T-helper 2 cell (primary cell): ENCODE results near the gene CROCC2.

Experiments used
- DNase-seq, 5 experiments: peaks; one replicate each; pipeline versions ENCODE4 v3.0.0 to v3.0.0-alpha.2; 2012 to 2022

CROCC2 gene

GRCh38 chr2:241018051-241018891 is 112.1 kb downstream of the CROCC2 start:
- no peak for DNase-seq

DNA sequence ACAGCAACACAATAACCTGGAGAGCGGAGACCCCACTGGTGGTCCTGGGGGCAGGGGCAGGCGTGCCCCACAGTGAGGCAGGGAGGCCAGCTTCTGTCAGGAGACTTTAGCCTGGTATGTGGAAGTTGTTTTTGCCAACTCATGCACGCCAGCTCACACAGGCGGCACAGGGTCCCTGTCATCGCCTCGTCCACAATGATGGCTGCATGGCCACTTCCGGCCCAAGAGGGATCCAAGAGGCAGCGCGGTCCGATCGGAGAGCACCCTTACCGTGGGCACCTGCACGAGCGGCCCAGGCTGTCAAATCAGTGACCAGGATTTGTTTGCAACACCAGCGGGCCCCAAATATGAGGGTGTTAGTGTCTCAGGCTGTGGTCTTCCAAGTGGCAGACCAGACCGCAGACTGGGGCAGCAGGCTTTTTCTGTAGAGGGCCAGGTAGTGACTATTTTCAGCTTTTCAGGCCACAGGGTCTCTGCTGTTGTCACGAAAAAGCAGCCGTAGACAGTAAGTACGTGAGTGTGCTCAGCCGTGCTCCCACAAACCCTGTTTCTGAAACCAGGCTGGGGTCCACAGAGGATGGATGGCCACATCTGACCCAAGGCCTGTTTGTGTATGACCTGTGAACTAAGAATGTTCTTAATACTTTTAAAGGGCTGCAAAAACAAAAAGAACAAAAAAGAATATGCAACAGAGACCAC is 113.5 kb downstream of the CROCC2 start:
- no peak for DNase-seq

DNA sequence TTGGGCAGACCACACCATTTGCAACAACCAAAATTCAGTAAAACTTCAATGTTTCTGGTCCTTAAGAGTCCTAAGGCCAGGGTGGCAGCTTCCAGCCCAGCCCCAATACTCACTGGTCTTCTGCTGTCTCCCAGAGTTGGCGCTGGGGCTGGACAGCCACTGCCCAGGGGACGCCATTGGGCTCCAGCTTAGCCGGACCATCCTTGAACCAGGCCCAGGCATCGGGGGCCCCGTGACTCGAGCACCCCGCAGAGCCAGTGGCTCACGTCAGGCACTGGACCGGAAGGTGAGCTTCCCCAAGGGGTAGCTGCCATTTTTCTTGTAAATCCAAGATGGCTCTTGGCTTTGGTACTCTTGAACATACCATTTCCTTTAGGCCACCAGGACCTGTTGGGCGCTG is 114.1 kb downstream of the CROCC2 start:
- no peak for DNase-seq

GRCh38 chr2:241020629-241021190 is 114.6 kb downstream of the CROCC2 start:
- DNase-seq = no peak

DNA sequence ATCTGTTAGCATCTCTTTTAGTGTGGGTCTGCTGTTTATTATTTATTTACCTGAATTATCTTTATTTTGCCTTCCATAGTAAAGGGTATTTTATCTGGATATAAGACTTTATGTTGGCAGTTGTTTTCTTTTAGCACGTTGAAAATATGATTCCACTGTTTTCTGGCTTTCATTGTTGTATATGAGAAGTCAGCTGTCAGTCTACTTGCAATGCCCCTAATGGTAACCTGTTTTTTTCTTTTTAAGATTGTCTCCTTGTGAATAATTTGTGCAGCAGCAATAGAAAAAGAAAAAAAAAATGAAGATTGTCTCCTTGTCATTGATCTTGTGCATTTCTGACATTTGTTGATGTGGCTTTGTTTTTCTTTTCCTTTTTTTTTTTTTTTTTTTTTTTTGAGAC is 119.5 kb downstream of the CROCC2 start:
- no peak for DNase-seq

GRCh38 chr2:241029599-241030332 is 123.6 kb downstream of the CROCC2 start:
- DNase-seq = no peak

- no peak for DNase-seq
Measured at GRCh38 chr2:241030333-241030680, 124.2 kb downstream of the CROCC2 start.

DNA sequence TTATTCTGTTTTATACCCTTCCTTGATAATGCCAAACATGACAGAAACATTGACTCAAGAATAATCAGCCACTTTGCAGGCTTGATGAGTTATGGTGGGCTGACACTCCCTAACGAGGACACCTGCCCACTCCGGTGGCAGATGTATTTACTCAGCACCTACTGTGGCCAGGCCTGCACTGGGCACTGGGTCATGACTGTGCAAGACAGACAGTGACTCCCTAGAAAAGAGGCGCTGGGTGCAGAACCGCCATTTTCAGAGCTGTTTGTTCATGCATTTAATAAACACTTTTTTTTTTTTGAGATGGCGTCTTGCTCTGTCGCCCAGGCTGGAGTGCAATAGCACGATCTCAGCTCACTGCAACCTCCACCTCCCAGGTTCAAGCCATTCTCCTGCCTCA is 124.7 kb downstream of the CROCC2 start:
- no peak for DNase-seq

DNA sequence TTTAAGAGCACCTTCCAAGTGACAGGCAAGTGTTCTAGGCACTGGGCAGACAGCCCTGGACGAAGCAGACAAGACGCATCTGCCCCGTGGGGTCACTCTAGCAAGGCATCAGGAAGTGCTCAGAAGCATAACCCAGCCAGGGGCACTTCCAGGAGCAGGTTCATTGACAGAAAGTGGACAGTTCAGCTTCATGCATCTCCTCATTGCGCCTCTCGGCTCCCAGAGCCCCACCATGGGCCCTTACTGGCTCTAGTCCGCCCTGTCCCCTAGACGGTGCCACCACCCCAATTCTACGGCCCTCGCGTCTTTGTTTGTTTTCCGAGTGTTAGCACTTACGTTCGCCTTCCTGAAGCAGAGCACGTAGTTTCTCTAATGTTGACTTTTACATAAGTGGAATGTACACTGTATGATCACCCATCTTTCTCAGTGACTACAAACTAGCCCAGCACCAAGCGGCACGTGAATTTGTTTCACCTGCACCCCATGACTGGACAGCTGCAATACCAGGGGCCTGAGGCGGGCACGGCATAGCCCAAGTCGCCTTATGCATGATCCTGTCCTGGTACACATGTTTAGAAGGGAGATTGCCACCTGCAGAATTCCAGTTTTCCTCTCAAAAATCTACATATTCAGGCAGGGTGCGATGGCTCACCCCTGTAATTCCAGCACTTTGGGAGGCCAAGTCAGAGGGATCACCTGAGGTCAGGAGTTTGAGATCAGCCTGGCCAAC is 125.5 kb downstream of the CROCC2 start:
- DNase-seq = no peak

DNA sequence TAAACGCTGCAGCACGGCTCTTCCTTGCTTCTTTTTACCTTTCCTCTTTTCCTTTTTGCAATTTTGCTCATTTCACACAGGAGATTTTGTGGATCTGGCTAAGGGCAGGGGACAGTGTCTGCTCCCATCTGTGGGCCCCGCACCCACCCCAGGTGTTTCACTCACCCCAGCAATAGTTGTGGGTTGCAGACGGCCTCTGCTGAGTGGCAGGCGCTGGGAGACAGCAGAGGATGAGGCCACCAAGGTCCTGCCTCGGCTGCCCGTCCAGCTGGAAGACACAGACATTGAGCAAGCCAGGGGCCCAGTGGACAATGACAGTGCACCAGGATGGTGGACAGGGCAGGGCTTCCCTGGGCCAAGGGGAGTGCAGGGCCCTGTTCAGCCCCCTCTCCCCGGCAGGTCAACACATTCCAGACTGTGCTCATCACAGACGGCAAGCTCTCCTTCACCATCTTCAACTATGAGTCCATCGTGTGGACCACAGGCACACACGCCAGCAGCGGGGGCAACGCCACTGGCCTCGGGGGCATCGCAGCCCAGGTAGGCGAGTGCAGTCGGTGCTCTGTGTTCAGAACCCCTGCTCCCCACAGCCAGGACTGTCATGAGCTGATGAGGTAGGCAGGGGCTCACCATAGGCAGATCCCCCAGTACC is 127.3 kb downstream of the CROCC2 start:
- DNase-seq = no peak

DNA sequence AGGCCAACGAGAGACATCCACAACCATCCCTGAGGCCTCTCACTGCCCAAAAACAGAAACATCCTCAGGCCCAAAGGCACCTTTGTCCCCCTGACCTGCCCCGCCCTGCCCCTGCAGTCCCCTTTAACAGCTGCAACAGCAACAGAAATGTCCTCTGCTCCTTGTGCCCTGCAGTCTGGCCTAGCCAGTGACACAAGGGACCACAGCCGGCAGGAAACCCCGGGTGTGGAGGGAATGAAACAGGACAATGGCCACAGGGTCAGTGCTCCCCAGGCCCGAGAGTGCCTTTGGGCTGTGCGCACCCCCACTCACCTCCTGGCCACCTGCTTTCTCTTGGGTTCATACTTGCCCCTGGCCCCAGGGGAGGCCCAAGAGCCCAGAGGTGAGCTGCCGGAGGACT is 127.9 kb downstream of the CROCC2 start:
- no peak for DNase-seq

DNA sequence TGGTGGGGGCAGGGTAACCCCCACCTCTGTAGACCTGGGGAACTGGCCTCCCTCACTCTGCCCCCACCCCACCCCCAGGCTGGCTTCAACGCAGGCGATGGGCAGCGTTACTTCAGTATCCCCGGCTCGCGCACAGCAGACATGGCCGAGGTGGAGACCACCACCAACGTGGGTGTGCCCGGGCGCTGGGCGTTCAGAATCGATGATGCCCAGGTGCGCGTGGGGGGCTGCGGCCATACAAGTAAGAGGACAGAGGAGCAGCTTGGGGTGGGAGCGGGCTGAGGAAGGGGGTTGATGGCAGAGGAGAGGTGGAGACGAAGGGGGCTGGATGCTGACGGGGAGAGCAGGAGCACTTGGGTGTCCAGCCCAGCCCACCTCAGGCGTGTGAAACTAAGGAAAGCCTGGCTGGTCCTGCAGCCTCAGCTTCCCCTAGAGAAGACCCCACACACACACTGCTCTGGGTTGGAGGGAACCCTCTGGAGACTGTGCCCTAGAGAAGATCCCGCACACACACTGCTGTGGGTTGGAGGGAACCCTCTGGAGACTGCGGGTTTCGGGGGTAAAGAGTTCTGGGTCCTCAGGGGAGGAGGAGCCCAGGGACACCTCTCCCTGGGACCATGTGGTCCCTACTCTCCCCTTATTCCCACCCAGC is 128.5 kb downstream of the CROCC2 start:
- DNase-seq = no peak

DNA sequence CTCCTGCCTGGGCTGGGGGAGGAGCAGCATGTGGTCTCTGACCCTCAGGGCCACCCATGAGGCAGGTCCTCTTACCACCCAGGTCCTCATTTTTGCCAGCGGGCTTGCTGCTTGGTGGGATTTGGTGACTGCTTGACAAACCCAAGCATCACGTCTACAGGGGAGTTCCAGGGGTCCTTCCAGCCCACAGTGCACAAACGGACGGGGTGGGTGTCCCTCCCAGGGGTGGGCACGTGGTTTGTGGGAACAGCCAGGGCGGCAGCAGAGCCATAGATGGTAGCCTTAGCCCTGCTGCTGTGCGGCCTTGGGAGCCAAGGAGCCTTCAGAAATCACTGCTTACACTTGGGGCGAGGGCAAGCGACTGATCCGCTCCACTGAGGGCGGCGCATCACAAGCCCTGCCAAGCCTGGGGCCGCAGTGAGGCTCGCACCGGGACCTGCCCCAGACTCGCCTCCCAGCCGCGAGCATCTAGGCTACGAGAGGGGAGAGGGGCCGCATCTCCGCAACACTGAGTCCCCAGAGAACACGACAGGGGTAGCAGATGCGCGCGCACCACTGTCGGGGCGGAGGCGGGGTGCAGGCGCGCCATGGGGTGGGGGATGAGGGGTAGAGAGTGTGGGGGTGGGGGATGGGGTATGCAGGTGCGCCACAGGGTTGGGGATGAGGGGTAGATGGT is 129.1 kb downstream of the CROCC2 start:
- DNase-seq = peak; percentile 25 to 60 (median 54)

DNA sequence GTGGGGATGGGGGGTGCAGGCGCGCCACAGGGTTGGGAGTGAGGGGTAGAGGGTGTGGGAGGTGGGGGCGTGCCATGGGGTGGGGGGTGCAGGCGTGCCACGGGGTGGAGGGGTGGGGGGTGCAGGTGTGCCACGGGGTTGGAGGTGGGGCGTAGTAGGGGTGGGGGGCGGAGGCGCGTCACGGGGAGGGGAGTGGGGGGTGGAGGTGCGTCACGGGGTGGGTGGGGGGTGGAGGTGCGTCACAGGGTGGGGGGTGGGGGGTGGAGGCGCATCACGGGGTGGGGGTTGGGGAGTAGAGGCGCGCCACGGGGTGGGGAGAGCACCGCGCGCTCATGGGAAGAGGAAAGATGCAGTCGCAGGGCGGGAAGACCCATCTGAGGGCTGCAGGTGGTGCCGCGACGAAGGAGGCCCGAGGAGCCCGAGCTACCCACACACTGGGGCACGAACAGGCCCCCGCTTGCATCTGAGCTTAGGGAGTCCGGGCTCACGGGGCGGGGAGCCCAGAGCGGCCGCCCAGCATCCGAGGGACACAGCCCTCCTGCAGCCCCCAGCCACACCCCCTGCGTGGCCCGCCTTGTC is 129.8 kb downstream of the CROCC2 start:
- DNase-seq = peak in 4 of 5 experiments; percentile 43 to 68 (median 52)

- peak; percentile 43 to 77 (median 65) for DNase-seq
Measured at GRCh38 chr2:241036397-241036963, 130.3 kb downstream of the CROCC2 start.

- DNase-seq = peak in 1 of 5 experiments; percentile 72
Measured at GRCh38 chr2:241036964-241037421, 130.9 kb downstream of the CROCC2 start.

DNA sequence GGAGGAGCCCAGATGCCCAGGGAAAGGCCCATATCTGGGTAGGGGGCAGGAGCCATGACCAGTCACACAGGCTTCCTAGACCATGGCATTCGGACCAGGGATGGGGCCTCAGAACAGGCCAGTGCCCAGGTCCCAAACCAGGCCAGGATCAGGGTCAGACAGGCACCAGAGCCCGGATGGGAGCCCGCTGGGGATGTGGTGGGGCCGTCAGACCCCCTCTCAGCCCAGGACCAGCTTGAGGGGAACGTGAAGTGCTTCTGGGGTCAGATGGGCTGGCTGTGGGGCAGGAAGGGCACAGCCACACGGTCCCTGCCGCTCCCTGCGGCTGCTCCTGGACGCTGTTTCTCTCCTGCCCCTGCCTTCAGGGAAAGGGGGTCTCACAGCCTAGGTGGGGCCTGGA is 131.4 kb downstream of the CROCC2 start:
- no peak for DNase-seq

- no peak for DNase-seq
Measured at GRCh38 chr2:241038374-241039180, 132.4 kb downstream of the CROCC2 start.

DNA sequence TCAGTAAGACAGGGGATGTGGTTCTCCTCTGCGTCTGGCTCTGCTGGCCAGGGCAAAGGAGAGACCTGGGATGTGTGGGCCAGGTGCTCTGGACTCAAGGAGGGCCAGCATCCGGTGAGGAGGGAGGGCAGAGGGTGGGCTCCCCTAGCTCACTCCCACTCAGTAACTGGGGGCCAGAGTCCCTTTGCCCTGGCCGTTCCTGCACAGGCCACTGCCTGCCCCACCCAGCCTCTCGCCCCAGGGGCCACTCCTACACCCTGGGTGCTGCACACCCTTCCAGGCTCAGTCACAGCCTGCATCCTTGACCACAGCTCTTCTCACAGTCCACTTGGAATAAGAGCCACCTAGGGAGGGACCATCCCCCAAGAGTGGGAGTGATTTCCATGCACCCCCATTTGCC is 133.3 kb downstream of the CROCC2 start:
- no peak for DNase-seq
